HL-60 (cell line): ENCODE measurements around the gene CNBD2.
"Not testable (repeated sequence)": the region's sequence is repeated elsewhere in the genome, so short reads cannot be mapped to it uniquely, and the experiment has no call there.

Experiments
- DNase-seq, 2 experiments: peaks; one replicate each; pipeline ENCODE4 v3.0.0-alpha.2; 2010 to 2020; ENCODE audit warnings: low read depth in 1 of 2, low spot score in 1 of 2
- H3K27ac ChIP-seq: fragments of 250-450 bp; sonication (Bioruptor Pico); replicated peaks from 2 replicates; pipeline ENCODE4 v1.5.1; 2020; ENCODE audit warnings: mild to moderate bottlenecking, moderate library complexity
- H3K27me3 ChIP-seq: fragments of 250-450 bp; sonication (Bioruptor Pico); 2 replicates; pipeline ENCODE4 v1.5.1; 2021; ENCODE audit warnings: mild to moderate bottlenecking, moderate library complexity; ENCODE audit not compliant: insufficient read depth, poor library complexity, severe bottlenecking
- H3K4me3 ChIP-seq: replicated peaks from 2 replicates; pipeline ENCODE4 v1.5.1; 2011; ENCODE audit warnings: mild to moderate bottlenecking, control low read depth, low read length; ENCODE audit not compliant: insufficient read depth
- CTCF ChIP-seq: IDR thresholded peaks from one replicate; pipeline ENCODE4 v1.5.1; 2011; ENCODE audit warnings: low read length, control low read depth, inconsistent platforms; ENCODE audit not compliant: insufficient read depth
- GABPA ChIP-seq: IDR thresholded peaks from 2 replicates; pipeline ENCODE4 v1.6.1; 2012; ENCODE audit warnings: low read depth
- POLR2AphosphoS5 ChIP-seq: IDR thresholded peaks from 2 replicates; pipeline ENCODE4 v1.6.1; 2012; ENCODE audit warnings: low read depth
- SPI1 ChIP-seq: IDR thresholded peaks from 2 replicates; pipeline ENCODE4 v1.6.1; 2012; ENCODE audit warnings: low read depth, mild to moderate bottlenecking, borderline replicate concordance
- TF ChIP-seq, protein P1 (sequence below): IDR thresholded peaks from 2 replicates; pipeline ENCODE4 v1.6.1; 2012; ENCODE audit warnings: low read depth; ENCODE audit not compliant: insufficient replicate concordance

Gene CNBD2

GRCh38 chr20:36066777-36067176, 98.4 kb downstream of the CNBD2 start:
- Histone ChIP-seq H3K27ac (no peak overlapping the region), H3K27me3 (no peaks in the 10 kb centered on the region), H3K4me3 (no peak overlapping the region)
- TF ChIP-seq GABPA (no peak), POLR2AphosphoS5 (no peak), SPI1 (no peak), CTCF (no peak)
- TF ChIP-seq, protein P1, sequence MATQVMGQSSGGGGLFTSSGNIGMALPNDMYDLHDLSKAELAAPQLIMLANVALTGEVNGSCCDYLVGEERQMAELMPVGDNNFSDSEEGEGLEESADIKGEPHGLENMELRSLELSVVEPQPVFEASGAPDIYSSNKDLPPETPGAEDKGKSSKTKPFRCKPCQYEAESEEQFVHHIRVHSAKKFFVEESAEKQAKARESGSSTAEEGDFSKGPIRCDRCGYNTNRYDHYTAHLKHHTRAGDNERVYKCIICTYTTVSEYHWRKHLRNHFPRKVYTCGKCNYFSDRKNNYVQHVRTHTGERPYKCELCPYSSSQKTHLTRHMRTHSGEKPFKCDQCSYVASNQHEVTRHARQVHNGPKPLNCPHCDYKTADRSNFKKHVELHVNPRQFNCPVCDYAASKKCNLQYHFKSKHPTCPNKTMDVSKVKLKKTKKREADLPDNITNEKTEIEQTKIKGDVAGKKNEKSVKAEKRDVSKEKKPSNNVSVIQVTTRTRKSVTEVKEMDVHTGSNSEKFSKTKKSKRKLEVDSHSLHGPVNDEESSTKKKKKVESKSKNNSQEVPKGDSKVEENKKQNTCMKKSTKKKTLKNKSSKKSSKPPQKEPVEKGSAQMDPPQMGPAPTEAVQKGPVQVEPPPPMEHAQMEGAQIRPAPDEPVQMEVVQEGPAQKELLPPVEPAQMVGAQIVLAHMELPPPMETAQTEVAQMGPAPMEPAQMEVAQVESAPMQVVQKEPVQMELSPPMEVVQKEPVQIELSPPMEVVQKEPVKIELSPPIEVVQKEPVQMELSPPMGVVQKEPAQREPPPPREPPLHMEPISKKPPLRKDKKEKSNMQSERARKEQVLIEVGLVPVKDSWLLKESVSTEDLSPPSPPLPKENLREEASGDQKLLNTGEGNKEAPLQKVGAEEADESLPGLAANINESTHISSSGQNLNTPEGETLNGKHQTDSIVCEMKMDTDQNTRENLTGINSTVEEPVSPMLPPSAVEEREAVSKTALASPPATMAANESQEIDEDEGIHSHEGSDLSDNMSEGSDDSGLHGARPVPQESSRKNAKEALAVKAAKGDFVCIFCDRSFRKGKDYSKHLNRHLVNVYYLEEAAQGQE: no peak
- no peak for DNase-seq

- not testable (repeated sequence) for H3K4me3 ChIP-seq, H3K27me3 ChIP-seq, DNase-seq, H3K27ac ChIP-seq
These were observed 100.1 kb downstream of the CNBD2 start for GRCh38 chr20:36068526-36068925.

DNA sequence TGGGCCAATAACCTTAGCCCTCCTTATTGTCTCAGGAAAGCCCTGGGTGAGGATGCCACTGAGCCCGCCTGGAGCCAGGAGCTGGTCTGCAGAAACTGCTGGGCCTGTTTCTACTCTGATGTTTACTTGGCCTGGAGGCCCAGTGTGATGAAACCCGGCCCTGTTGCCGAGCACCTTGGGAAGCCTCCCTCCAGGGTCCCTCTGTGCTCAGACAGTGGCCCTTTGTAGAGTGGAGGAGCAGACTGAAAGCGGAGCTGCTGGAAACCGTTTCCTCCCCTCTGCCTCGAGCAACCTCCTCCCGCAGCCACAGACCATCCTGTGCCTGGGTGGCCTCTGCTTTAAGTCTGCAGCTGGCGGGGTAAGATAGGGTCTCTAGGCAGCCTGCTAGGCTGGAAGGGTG, 102.1 kb downstream of the CNBD2 start:
- Histone ChIP-seq H3K27ac (no peak overlapping the region), H3K27me3 (no peaks in the 10 kb centered on the region), H3K4me3 (no peak overlapping the region)
- no peak for DNase-seq
- TF ChIP-seq, protein P1: no peak
- no peak for TF ChIP-seq GABPA
- no peak for TF ChIP-seq SPI1
- TF ChIP-seq POLR2AphosphoS5: no peak
- no peak for TF ChIP-seq CTCF

DNA sequence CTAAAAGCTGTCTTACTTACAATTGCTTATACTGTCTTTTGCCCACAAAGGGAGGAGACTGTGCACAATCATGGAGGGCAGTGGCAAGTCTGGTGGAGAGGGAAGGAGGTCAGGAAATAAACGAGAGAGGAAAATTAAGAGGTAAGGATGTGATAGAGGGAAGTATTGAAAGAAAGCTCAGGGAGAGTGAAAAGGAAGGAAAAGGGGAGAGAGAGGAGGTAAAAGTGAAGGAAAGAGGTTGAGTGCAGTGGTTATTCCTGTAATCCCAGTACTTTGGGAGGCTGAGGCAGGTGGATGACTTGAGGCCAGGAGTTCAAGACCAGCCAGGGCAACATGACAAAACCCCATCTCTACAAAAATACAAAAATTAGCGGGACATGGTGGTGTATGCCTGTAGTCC, 103.5 kb downstream of the CNBD2 start:
- H3K27me3 ChIP-seq: no peaks in the 10 kb centered on the region
- DNase-seq: no peak
- TF ChIP-seq GABPA: no peak
- no peak overlapping the region for H3K27ac ChIP-seq
- no peak overlapping the region for H3K4me3 ChIP-seq

- H3K27me3 ChIP-seq: no peaks in the 10 kb centered on the region
- DNase-seq: no peak
- no peak overlapping the region for H3K4me3 ChIP-seq
- no peak overlapping the region for H3K27ac ChIP-seq
- TF ChIP-seq POLR2AphosphoS5 (no peak), GABPA (no peak), CTCF (no peak), SPI1 (no peak)
- TF ChIP-seq, protein P1: no peak
These were observed 106.6 kb downstream of the CNBD2 start for GRCh38 chr20:36074983-36075382.

GRCh38 chr20:36077762-36078161, 109.4 kb downstream of the CNBD2 start:
- H3K27me3 ChIP-seq, H3K4me3 ChIP-seq, H3K27ac ChIP-seq, DNase-seq: not testable (repeated sequence)
